ENCODE data around the gene BNC1. TPM values are rescaled to one million over a fixed set of nuclear protein-coding genes. Genes with fewer than 3 reads are reported as not detected.
"Not testable (repeated sequence)": the region's sequence is repeated elsewhere in the genome, so short reads cannot be mapped to it uniquely, and the experiment has no call there.

BNC1 gene
- total RNA-seq, 2 donors from 2014 or later = 0.49 to 1.2 TPM

DNA sequence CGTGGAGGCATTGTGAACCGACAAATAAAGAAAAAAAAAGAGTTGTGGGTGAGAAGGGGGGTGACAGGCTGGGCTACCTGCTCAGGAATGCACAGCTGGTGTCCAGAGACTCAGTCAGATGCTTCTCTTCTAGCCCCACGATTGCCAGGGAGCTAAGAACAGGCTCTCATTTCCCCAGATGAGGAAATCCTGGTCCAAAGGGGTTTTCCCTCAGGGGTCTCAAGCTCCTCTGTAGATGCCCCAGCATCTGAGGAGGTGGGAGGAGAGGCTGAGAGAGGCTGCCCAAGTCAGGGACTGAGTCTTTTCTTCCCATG is 35.5 kb downstream of the BNC1 start:
- ATAC-seq (ENCODE audit: insufficient number of reproducible peaks, low FRiP score, low read depth) (no peak), DNase-seq (ENCODE audit: low spot score) (no peak)
- H3K9me3 ChIP-seq = no peaks in the 10 kb centered on the region
- TF ChIP-seq, protein P1, sequence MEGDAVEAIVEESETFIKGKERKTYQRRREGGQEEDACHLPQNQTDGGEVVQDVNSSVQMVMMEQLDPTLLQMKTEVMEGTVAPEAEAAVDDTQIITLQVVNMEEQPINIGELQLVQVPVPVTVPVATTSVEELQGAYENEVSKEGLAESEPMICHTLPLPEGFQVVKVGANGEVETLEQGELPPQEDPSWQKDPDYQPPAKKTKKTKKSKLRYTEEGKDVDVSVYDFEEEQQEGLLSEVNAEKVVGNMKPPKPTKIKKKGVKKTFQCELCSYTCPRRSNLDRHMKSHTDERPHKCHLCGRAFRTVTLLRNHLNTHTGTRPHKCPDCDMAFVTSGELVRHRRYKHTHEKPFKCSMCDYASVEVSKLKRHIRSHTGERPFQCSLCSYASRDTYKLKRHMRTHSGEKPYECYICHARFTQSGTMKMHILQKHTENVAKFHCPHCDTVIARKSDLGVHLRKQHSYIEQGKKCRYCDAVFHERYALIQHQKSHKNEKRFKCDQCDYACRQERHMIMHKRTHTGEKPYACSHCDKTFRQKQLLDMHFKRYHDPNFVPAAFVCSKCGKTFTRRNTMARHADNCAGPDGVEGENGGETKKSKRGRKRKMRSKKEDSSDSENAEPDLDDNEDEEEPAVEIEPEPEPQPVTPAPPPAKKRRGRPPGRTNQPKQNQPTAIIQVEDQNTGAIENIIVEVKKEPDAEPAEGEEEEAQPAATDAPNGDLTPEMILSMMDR (IDR thresholded peaks at IDR 0.05) = no peak
- H3K4me3 ChIP-seq = no peak overlapping the region
- H3K36me3 ChIP-seq = no peaks in the 10 kb centered on the region
- H3K27me3 ChIP-seq (replicated peaks; ENCODE audit: insufficient read depth) = no peaks in the 10 kb centered on the region
- H3K27ac ChIP-seq = no peak overlapping the region
- no peaks in the 10 kb centered on the region for H3K4me1 ChIP-seq (ENCODE audit: control insufficient read depth in 1 of 2, low read depth in 2 of 2)

DNA sequence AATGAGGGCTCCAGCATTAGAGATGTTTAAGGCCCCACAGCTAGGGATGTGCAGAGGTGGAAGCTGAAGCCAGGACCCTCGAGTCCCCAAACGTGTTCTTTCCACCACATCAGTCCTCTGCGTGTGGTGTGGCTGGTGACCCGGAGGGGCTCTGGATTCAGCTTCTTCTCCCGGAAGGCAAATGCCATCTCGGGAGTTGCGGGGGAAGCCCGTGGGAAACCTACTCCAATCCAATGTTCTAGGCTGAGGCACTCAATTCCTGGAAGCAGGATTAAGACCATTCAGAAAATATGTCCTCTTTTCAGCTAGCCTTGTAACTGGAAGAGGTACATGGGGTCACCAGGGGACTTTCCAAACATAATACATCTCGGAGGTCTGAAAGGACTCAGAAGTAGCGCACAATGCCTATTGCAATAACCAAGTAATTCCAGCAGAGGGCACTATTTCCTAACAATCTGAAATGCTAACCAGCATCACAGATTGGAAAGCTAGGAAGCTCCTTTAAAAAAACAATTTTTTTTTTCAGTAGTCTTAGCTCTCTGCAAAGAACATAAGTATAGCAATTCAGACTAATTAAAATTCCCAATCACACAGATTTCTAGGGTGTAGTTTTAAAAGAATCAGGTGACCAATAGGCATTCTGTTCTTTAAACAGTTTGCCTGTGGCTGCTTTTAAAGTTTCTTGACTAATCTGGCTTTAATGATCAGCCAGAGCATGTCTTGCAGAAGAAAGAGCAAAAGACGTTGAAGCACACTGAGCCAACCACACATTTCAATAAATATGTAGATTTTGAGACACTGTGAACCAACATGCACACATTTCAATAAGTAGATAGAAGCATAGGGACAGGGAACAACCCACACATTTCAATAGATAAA is 36.1 kb downstream of the BNC1 start:
- TF ChIP-seq, protein P1 (IDR thresholded peaks at IDR 0.05) = peak; percentile 87
- ATAC-seq (ENCODE audit: insufficient number of reproducible peaks, low FRiP score, low read depth) (peak; percentile 79), DNase-seq (ENCODE audit: low spot score) (no peak)
- Histone ChIP-seq H3K27me3 (replicated peaks; ENCODE audit: insufficient read depth) (no peaks in the 10 kb centered on the region), H3K27ac (no peak overlapping the region), H3K9me3 (no peaks in the 10 kb centered on the region), H3K36me3 (no peaks in the 10 kb centered on the region), H3K4me1 (ENCODE audit: control insufficient read depth in 1 of 2, low read depth in 2 of 2) (no peaks in the 10 kb centered on the region), H3K4me3 (peak overlapping the region; percentile 40)

DNA sequence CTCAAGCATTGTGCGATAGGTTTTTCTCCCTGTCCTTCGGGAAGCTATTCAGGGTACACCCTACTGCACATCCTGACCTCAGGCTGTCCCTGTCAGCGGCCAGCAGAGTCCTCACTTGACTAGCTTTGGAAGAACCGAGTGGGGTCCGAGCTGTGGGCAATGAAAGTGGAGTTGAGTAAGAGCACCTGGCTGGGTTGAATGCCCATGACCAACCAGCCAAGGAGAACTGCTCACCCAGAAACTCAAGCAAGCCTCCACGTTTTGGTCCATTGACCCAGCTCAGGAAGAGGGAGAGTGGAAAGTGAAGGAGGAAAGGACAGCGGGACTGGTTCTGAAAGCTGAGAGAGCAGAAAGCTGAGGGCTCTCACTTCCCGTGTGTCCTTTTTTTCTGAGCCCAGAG is 40.8 kb downstream of the BNC1 start:
- Histone ChIP-seq H3K27me3 (replicated peaks; ENCODE audit: insufficient read depth) (no peaks in the 10 kb centered on the region), H3K4me1 (ENCODE audit: control insufficient read depth in 1 of 2, low read depth in 2 of 2) (no peaks in the 10 kb centered on the region), H3K27ac (no peak overlapping the region), H3K9me3 (no peaks in the 10 kb centered on the region), H3K36me3 (no peaks in the 10 kb centered on the region), H3K4me3 (no peak overlapping the region)
- ATAC-seq (ENCODE audit: insufficient number of reproducible peaks, low FRiP score, low read depth) = no peak
- DNase-seq (ENCODE audit: low spot score) = no peak
- TF ChIP-seq, protein P1 (IDR thresholded peaks at IDR 0.05) = no peak

DNA sequence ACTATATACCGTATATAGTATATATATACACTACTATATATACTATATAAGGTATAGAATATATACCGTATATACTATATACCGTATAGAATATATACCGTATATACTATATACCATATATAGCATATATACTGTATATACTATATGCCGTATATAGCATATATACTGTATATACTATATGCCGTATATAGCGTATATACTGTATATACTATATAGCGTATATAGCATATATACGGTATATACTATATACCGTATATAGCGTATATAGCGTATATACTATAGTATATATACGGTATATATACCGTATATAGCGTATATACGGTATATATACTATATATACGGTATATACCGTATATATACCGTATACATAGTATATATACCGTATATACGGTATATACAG is 54.2 kb downstream of the BNC1 start:
- DNase-seq (ENCODE audit: low spot score) = no peak
- no peaks in the 10 kb centered on the region for H3K27me3 ChIP-seq (replicated peaks; ENCODE audit: insufficient read depth)
- TF ChIP-seq, protein P1 (IDR thresholded peaks at IDR 0.05) = no peak

DNA sequence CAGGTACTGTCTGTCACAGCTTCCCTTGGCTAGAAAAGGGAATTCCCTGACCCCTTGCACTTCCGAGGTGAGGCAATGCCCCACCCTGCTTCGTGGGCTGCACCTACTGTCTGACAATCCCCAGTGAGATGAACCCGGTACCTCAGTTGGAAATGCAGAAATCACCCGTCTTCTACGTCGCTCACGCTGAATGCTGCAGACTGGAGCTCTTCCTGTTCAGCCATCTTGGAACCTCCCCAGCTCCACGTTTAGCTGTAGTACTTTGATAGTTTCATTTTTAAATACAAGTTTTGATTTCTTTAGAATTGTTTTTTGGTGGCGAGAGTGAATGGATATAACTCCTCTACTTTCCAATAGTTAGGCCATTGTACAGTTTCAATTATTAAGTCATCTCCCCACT is 59.0 kb downstream of the BNC1 start:
- DNase-seq (ENCODE audit: low spot score) = no peak
- Histone ChIP-seq H3K27ac (no peak overlapping the region), H3K4me3 (no peak overlapping the region), H3K4me1 (ENCODE audit: control insufficient read depth in 1 of 2, low read depth in 2 of 2) (no peaks in the 10 kb centered on the region), H3K9me3 (no peaks in the 10 kb centered on the region), H3K27me3 (replicated peaks; ENCODE audit: insufficient read depth) (no peaks in the 10 kb centered on the region), H3K36me3 (no peaks in the 10 kb centered on the region)
- no peak for ATAC-seq (ENCODE audit: insufficient number of reproducible peaks, low FRiP score, low read depth)
- TF ChIP-seq, protein P1 (IDR thresholded peaks at IDR 0.05) = no peak

More for the DNA sequence above, 54.2 kb downstream of the BNC1 start:
- no peak overlapping the region for H3K4me3 ChIP-seq
- no peaks in the 10 kb centered on the region for H3K36me3 ChIP-seq
- no peak for ATAC-seq (ENCODE audit: insufficient number of reproducible peaks, low FRiP score, low read depth)
- no peaks in the 10 kb centered on the region for H3K4me1 ChIP-seq (ENCODE audit: control insufficient read depth in 1 of 2, low read depth in 2 of 2)
- no peak overlapping the region for H3K27ac ChIP-seq
- no peaks in the 10 kb centered on the region for H3K9me3 ChIP-seq

DNA sequence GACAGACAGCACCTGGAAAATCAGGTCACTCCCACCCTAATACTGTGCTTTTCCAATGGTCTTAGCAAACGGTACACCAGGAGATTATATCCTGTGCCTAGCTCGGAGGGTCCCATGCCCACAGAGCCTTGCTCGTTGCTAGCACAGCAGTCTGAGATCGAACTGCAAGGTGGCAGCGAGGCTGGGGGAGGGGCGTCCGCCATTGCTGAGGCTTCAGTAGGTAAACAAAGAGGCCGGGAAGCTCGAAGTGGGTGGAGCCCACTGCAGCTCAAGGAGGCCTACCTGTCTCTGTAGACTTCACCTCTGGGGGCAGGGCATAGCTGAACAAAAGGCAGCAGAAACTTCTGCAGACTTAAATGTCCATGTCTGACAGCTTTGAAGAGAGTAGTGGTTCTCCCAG is 62.7 kb downstream of the BNC1 start:
- H3K36me3 ChIP-seq; DNase-seq (ENCODE audit: low spot score); ATAC-seq (ENCODE audit: insufficient number of reproducible peaks, low FRiP score, low read depth); H3K4me3 ChIP-seq; H3K4me1 ChIP-seq (ENCODE audit: control insufficient read depth in 1 of 2, low read depth in 2 of 2); H3K27me3 ChIP-seq (replicated peaks; ENCODE audit: insufficient read depth); H3K9me3 ChIP-seq; H3K27ac ChIP-seq: not testable (repeated sequence)
